ENCODE results near the gene TAS1R1.

The TAS1R1 gene

DNA sequence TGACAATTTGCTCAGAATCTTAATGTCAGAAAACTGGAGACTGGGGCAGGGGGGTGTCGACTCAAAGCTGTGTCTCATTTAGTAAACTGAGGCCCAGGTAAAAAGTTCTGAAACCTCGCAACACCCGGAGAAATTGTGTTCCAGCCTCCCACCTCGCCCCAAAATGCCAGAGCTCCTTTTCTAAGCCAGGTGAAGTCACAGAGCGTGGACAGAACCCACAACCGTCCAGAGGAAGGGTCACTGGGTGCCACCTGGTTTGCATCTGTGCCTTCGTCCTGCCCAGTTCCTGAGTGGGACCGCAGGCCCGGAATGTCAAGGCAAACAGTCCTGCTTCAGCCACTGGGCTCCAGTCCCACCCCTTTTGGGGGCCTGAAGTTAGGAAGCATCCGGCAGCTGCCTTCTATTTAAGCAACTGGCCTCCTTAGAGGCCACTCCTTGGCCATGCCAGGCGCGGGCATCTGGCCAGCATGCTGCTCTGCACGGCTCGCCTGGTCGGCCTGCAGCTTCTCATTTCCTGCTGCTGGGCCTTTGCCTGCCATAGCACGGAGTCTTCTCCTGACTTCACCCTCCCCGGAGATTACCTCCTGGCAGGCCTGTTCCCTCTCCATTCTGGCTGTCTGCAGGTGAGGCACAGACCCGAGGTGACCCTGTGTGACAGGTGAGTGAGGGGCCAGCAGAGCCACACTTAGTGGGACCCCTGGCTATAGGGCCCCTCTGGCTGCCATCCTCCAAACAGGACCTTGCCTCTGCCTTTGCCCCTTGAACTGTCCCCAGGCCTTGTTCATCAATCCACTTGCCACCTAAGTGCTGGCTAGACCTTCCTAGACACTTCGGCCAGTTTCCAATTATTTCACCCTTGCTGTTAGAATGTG, at the start of gene TAS1R1:
TSS of gene TAS1R1 (plus strand) at position 401 of the 872 bp plus-strand sequence. CDS start at position 468, 67 bp downstream.
- DNase-seq (ENCODE audit: low read depth): no peak

DNA sequence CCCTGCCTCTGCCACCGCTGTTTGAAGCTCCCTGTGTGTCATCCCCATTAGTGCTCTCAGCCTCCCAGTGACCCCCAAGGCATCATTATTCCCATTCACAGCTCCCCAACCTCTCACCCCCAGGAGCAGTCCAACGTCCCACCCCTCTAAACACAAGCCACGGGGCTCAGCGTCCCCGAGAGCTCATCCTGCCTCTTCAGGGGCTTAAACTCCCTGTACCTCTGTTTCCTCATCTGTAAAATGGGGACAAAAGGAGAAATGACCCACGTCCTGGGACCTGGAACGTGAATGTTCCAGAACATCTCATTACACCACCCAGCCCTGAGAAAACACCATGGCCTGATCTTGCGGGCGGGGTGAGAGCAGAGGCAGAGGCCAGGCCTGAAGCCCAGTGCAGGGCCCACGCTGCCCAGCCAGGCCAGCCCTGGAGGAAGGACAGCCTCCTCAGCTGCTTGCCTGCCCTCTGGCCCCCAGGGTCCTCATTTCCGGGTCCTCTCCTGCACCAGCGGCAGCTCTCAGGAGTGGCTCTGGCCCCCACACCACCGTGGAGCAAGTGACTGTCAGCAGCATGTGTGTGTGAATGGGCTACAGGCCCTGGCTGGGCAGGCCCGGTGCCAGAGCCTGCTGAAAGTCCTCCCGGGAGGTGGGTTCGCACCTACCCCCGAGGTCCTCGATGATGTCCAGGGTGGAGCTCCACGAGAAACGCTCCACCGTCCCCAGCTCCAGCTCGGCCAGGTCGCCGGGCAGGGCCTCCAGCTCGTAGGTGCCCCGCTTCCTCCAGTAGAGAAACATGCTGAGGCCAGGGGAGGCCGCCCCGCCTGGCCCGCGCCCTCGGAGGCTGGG, 49.5 kb upstream of the TAS1R1 start:
- DNase-seq (ENCODE audit: low read depth): no peak

DNA sequence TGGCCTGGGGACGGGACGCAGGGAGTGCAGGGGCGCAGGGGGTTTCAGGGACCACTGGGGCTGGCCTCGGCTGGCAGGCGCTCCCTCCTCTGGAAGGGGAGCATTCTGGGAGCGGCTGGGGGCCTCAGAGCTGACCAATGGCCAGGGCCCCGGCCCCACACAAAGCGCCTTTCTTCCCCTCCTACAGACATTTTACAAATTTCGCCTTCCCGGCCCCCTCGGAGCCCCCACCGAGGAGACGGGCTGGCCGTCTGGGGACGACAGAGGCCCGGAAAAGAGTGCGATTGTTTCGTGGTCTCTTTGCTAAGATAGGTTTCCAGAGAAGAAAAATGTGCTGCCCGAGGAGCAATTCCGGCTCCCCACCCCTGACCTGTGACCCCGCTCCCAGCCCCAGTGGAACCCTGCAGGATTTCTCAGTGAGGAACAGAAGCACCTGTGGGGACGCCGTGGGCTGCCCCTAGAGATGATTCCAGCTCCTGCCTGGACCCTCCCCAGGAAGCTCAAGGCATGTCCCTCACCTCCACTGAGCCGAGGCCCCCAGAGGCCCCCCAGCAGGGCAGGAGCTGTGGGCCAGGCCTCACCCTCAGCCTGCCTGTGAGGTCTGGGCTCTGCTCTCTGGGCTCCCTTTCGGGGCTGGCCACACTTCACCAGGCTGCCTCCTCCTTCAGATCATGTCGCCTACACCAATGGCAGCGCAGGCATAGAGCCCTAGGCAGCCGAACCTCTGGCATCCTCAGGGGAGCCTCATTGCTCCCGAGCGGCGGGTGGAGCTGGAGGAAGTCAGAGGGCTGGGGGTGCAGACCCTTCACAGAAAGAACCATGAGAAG, 48.7 kb upstream of the TAS1R1 start:
- DNase-seq (ENCODE audit: low read depth): no peak

DNA sequence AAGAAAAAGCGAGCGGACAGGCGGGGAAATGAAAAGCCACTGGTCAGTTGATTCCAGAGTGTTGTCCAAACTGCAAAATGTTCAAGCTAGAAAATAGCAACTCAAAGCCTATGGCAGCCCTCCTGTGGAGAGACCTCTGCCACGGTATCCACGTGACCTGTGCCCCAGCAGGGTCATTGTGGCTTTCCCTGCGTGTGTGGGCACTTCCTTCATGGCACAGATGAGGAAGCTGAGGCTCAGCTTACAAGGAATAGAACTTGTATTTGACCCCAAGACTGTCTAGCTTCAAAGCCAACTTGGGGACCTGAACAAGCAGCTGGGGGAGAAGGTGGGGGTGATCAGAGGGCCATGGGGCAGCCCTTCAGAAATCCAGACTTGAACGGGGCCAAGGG, 48.1 kb upstream of the TAS1R1 start:
- no peak for DNase-seq (ENCODE audit: low read depth)

DNA sequence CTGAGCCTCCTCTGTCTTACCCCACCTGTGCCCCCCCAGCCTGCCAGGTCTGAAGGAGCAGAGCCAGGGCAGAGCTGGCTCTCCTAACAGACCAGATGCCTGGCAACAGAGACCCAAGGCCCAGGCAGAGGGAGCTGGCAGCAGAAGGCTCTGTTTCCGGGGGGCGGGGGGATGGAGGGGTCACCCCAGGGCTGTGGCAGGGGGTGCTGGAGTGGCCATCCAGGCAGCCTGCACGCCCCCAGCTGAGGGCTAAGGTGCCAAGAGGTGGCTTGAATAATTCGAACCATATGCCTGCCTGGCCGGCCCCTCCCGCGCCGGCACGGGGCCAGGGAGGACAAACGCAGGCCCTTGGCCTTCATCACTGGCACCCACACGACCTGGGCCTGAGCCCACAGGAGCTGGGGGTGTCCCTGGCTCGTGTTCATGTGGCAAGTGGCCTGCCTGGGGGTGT, 47.6 kb upstream of the TAS1R1 start:
- DNase-seq (ENCODE audit: low read depth): no peak

DNA sequence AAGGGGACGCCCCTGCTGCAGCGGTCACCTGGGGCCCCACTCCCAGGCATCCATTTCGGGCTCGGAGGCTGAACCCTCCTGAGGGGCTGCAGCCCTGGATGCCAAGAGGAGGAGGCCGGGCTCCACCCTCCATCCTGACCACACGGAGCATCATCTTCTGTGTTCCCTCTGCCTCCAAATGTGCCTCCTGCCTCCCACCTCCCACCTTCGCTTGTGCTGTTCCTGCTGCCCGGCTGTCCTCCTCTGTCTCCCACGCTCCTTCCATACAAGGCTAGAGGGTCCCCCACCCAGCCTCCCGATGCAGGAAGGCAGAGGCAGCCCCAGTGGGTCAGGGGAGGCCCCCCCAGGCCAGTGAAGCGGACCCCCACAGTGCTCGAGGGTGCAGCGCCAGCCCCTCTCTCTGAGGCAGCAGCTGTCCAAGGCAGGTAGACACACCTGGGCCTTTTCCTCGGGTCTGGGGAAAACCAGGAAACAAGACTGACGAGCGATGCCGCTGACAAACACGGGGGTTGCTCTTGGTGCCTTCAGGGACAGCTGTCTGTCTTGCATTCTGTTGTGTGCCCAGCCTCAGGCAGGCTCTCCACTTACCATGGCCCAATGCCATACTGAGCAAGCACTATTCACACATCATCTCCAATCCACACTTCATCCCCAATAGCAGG, 46.8 kb upstream of the TAS1R1 start:
- DNase-seq (ENCODE audit: low read depth): no peak

DNA sequence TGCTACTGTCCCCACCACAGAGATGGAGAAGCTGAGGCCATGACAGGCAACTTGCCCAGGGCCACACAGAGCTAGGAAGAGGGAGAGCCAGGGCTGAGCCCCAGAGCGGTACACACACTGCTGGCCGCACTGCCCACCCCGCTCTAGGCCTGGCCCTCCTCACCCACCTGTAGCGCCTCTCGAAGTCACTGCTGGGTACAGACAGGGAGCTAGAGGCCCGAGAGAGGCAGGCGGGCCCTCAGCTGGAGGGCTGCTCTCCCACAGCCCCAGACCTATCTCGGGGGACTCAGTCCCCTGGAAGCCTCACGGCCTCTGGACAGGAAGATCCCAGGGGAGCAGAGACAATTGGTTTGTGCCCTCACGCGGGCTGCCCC, 46.3 kb upstream of the TAS1R1 start:
- DNase-seq (ENCODE audit: low read depth): no peak

DNA sequence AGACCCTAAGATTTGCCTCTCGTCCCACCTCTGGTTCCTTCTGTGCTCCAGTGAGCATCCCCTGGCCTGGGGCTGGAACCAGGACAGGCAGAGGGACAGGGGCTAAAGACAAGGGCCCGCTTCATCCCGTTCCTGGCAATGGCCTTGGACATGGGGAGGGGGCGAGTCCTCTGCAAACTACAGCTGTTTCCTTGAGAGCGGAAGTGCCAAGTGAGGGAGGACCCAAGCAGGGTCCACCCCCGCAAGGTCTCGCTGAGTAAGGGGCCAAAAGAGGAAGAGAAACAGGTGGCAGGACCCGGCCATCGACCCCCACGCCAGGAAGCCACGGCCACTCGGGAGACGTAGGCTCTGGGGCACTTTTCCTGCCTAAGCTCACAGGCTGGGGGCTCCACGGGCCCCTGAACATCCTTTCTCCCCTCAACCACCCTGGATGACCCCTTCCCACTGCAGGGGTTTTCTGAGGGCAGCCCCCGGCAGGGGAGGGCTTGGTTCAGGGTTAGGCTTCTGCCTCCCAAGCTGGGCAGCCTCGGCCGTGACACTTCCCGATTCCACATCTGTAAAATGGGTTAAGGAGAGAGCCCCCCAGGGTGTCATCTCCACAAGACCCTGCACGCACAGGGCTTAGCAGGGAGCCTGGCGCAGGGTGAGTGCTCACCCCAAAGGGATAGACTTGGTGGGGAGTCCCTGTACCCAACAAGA, 45.7 kb upstream of the TAS1R1 start:
- DNase-seq (ENCODE audit: low read depth): no peak

DNA sequence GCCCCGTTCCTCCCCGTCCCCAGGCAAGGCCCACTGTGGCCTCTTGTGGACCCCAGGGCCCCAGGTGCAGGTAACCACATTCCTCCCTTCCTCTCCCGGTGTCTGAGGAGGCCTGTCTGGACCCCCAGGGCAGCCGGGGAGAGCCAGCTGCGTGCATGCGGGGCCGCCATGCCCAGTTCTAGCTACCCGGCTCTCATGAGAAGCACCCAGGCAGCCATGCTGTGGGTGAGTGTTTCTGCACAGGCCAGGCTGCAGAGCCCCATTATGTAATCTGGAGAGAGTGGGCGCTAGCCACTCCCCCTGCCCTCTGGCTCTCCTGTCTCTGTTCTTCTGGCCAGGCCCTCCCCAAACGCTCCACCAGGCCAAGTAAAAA, 45.2 kb upstream of the TAS1R1 start:
- no peak for DNase-seq (ENCODE audit: low read depth)

DNA sequence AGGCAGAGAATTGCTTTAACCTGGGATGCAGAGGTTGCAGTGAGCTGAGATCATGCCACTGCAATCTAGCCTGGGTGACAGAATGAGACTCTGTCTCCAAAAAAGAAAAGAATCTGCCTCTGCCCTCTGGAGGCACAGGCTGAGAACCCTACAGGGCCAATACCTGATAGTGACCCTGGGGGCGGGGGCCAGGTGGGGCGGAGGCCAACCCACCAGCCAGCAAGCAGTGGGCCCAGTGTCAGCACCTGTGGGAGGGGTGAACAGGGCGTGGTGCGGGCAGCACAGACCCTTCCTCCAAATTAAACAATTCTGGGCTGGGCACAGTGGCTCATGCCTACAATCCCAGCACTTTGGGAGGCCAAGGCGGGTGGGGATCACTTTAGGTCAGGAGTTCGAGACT, 44.6 kb upstream of the TAS1R1 start:
- DNase-seq (ENCODE audit: low read depth): no peak

DNA sequence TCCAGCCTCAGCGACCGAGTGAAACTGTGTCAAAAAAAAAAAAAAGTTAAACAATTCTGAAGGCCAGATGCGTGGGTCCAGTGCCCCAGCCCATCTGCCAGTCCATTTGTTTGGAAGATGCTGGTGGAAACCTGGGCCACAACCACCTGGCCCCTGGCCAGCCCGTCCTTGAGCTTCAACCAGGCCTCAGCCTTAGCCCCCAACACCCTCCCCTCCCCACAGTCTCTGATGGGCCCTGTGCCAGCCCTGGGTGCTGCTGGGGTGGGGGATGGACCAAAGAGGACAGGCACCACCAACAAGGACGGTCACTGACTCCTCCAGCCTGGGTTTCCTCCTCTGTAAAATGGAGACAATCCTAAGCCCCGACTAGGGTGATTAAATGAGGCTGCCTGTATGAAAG, 44.1 kb upstream of the TAS1R1 start:
- DNase-seq (ENCODE audit: low read depth): no peak

DNA sequence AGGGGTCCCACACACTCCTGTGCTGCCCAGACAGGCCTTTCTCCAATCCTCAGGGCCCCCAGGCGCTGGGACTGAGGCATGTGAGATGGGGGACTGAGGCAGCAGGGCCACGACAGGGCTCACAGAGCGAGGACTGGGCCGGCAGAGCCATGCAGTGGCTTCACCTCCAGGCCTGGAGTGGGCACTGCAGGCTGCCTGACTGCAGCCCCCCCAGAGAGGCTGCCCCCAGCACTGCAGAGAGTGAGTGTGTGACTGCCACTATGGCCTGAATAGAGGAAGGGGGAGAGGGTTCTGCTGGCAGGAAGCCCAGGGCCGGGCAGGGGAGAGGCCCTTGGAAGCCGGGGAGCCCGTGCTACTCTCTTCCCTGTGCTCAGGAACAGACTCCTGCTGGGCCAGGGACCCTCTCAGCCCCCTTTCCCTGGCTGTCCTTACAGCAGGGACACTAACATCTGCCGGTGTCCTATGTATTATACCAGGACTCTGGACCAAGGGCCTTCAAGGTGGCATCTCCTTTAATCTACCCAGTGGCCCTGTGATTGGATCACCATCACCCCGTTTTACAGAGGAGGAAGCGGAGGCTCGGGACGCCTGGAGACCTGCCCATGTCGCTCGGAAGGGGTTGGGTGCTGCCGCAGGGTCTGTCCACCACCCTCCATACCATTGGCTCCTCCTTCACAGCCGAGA, 43.4 kb upstream of the TAS1R1 start:
- no peak for DNase-seq (ENCODE audit: low read depth)

DNA sequence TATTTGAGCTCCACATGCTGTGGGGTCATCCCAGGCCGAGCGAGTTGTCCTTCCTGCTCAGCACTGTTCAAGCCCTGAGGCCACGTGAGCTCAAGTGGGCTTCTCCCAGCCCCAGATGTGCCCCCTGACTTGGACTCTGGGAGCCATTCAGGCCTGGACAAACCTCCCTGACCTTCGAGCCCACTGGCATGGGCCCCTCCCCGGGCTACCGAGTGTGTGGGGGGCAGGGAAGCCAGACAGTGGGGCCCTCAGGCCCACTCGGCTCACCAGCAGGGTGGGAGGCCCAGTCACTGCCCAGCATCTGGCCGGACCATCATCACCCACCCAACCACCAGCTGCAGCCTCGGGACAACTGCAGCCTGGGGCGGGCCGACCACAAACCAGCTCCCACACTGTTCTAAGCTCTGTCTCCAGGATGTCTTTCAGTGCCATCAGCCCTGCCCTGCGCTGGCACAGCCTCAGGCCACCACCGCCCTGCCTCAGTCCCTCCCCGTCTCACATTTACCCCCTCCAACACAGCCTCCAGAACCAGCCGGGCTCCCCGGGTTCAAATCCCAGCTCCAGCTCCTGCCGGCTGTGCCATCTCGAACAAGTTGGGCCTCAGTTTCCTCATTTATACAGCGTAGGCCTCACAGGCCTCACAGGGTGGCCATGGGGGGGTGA, 42.7 kb upstream of the TAS1R1 start:
- DNase-seq (ENCODE audit: low read depth): no peak

DNA sequence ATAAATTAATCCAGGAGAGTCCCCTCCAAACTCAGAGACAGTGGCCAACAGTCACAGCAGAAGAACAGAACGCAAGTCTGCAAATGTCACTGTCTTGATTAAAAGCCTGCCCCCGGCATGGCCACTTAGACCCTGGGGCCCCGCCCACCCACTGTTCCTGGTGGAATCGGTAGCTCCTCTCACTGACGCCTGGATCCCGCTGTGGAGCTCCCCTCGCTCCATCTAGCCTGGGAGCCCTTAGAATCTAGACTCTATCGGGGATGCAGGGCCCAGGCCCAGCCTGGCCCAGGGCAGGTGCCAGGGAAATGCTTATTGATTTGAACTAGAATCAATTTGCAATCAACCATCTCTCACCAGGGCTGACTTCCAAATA, 42.2 kb upstream of the TAS1R1 start:
- no peak for DNase-seq (ENCODE audit: low read depth)

DNA sequence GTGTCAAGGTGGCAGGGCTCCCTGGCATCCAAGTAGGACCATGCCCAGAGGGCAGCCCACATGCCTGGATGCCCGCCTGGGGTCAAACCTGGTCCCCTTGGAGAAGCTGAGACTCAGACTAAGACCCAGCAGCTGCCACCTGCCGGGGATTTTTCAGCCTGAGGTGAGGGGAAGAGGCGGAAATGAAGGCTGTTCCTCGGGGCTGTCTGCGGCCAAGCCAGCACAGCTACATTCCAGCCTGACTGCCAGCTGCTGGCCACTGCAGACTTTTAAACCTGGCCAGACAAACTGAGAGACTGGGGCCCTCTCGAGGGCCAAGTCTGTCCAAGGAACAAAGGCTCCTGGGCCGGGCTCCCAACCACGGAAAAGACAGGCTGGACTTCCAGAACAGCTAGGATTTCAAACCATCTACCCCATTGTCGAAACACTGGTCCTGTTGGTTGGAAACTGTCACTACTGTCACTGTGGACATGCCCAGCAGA, 41.7 kb upstream of the TAS1R1 start:
- no peak for DNase-seq (ENCODE audit: low read depth)

DNA sequence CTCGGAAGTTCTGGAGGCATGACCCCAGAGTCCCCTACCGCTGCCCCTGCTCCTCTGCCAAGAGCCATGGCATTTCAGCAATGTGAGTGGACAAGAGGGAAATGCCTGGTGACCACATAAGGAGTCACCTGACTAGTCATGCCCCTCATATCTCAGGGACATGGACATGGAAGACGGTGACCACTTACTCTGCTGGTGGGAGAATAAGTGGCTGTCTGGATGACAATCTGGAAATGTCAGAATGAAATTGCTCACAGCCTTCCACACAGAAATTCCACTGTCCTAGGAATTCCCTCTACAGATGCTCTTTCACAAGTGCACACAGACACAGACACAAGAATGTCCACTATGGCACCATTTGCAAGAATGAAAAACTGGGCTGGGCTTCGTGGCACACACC, 39.3 kb upstream of the TAS1R1 start:
- DNase-seq (ENCODE audit: low read depth): no peak

DNA sequence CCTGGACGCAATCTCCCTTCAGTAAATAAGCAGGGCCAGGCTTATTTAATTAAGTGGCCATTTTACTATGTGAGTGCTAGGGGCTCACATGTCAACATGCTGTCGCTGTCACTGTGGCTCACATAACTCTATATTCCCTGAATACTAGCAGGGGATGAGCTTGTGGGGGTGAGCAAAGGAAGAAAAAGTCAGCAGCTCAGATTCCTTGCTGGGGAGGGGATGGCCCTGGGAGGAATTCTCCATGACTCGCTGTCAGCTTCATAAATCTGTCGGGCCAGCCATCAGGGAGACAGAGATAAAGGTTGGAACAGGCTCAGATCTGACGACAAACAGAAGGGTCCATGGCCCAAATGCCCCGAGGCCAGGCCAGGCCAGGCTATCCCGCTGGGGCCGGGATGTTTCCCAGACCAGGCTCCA, 37.7 kb upstream of the TAS1R1 start:
- no peak for DNase-seq (ENCODE audit: low read depth)

DNA sequence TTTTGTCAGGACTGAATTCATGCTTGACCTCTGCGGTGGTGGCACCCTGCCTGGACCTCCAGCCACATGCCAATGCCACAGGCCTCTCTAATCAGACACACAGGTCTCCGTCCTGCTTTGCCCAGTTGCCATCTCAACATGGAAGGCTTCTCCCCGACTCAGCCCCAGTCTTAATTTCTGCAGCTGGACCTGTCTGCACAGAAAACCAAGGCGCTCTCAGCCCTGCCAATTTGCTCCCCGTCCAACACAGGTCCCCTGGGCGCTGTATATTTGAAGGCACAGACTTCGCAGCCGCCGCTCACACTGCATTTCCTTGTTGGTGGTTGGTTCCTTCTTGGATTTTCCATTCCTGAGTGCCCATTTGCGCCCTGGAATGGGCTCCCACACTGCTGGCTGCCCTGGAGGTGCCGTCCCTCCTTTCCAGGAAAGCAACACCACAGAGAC, 35.6 kb upstream of the TAS1R1 start:
- no peak for DNase-seq (ENCODE audit: low read depth)

DNA sequence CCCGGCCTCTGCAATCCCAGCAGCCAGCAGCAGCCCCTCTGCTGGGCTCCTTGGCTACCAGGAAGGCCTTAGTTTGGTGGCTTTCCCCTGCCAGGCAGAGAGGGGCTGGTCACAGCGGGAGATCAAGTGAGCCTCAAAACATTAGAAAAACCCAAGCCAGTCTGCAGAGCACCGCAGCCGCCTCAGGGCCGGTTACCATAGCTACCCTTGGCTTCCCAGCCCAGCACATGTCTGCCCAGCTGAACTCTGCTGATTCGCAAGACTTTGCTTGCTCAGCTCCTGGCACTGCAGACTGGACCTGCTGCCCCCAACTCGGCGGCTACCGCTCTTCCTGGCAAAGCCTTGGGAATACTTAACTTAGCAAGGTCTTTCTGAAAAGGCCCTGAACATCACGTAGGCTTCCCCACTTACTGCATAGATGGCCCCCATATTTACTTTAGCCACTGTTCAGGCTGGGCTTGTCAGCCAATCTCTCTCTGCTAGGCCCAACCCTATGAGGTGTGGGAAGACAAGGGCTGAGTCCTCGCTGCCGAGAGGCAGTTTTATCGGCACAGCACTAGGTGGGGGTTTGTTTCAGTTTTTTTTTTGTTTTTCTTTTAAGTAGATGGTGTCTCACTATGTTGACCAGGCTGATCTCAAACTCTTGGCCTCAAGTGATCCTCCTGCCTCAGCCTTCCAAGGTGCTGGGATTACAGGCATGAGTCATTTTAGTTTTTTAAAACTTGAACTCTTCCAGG, 35.0 kb upstream of the TAS1R1 start:
- DNase-seq (ENCODE audit: low read depth): no peak
